HG02840 (cell line): ENCODE measurements around the gene DVL1.
"Not testable (repeated sequence)": the region's sequence is repeated elsewhere in the genome, so short reads cannot be mapped to it uniquely, and the experiment has no call there.

Experiments used
- ATAC-seq: cut with Tn5 transposase; IDR thresholded peaks from one replicate; pipeline ENCODE4 v1.9.1; 2021; ENCODE audit warnings: mild to moderate bottlenecking, moderate library complexity, moderate number of reproducible peaks; ENCODE audit not compliant: unreplicated experiment, low FRiP score

The DVL1 gene

GRCh38 chr1:1349256-1350012 lies at the start of gene DVL1:
Gene DVL1 (minus strand): TSS chr1:1349418. CDS start chr1:1349065, 353 bp downstream.
- peak; percentile 44 for ATAC-seq

GRCh38 chr1:1398677-1399186 lies 49.5 kb upstream of the DVL1 start:
- peak; percentile 21 for ATAC-seq

GRCh38 chr1:1397839-1398523 lies 48.8 kb upstream of the DVL1 start:
- ATAC-seq: no peak

- no peak for ATAC-seq
Observed at GRCh38 chr1:1395166-1395565, 45.9 kb upstream of the DVL1 start.

- ATAC-seq: no peak
Observed at GRCh38 chr1:1394116-1394515, 44.9 kb upstream of the DVL1 start.

- no peak for ATAC-seq
Observed at GRCh38 chr1:1393428-1393827, 44.2 kb upstream of the DVL1 start.

- ATAC-seq: no peak
Observed at GRCh38 chr1:1393014-1393413, 43.8 kb upstream of the DVL1 start.

GRCh38 chr1:1391225-1391624 lies 42.0 kb upstream of the DVL1 start:
- ATAC-seq: no peak

GRCh38 chr1:1390675-1391074 lies 41.5 kb upstream of the DVL1 start:
- no peak for ATAC-seq

- no peak for ATAC-seq
Observed at GRCh38 chr1:1388078-1388472, 38.9 kb upstream of the DVL1 start.

GRCh38 chr1:1387098-1388077 lies 38.2 kb upstream of the DVL1 start:
- ATAC-seq: no peak

GRCh38 chr1:1385931-1386330 lies 36.7 kb upstream of the DVL1 start:
- no peak for ATAC-seq

GRCh38 chr1:1385339-1385738 lies 36.1 kb upstream of the DVL1 start:
- ATAC-seq: not testable (repeated sequence)

GRCh38 chr1:1381294-1381693 lies 32.1 kb upstream of the DVL1 start:
- no peak for ATAC-seq

GRCh38 chr1:1380860-1381259 lies 31.6 kb upstream of the DVL1 start:
- no peak for ATAC-seq

- ATAC-seq: no peak
Observed at GRCh38 chr1:1377540-1378205, 28.5 kb upstream of the DVL1 start.

- ATAC-seq: no peak
Observed at GRCh38 chr1:1376551-1377226, 27.5 kb upstream of the DVL1 start.

- peak; percentile 88 for ATAC-seq
Observed at GRCh38 chr1:1374929-1375662, 25.9 kb upstream of the DVL1 start, which contains the start of gene AURKAIP1. Gene AURKAIP1 (minus strand): TSS chr1:1375207. CDS start chr1:1374756, 451 bp downstream.

GRCh38 chr1:1374589-1374928 lies 25.3 kb upstream of the DVL1 start:
- peak; percentile 4 for ATAC-seq
